ENCODE data around the gene COL1A2.

COL1A2 gene

GRCh38 chr7:94409200-94409948, 14.7 kb downstream of the COL1A2 start:
- DNase-seq (ENCODE audit: extremely low read depth in 1 of 2, low read depth in 1 of 2) = no peak

GRCh38 chr7:94410413-94411187, 15.9 kb downstream of the COL1A2 start:
- no peak for DNase-seq (ENCODE audit: extremely low read depth in 1 of 2, low read depth in 1 of 2)

GRCh38 chr7:94411188-94411466, 16.4 kb downstream of the COL1A2 start:
- no peak for DNase-seq (ENCODE audit: extremely low read depth in 1 of 2, low read depth in 1 of 2)

GRCh38 chr7:94412762-94413322, 18.1 kb downstream of the COL1A2 start:
- DNase-seq (ENCODE audit: extremely low read depth in 1 of 2, low read depth in 1 of 2) = no peak

GRCh38 chr7:94414481-94414880, 19.8 kb downstream of the COL1A2 start:
- DNase-seq (ENCODE audit: extremely low read depth in 1 of 2, low read depth in 1 of 2) = no peak

- DNase-seq (ENCODE audit: extremely low read depth in 1 of 2, low read depth in 1 of 2) = no peak
Measured at GRCh38 chr7:94414980-94415379, 20.3 kb downstream of the COL1A2 start.

GRCh38 chr7:94417306-94417705, 22.6 kb downstream of the COL1A2 start:
- DNase-seq (ENCODE audit: extremely low read depth in 1 of 2, low read depth in 1 of 2) = no peak

- no peak for DNase-seq (ENCODE audit: extremely low read depth in 1 of 2, low read depth in 1 of 2)
Measured at GRCh38 chr7:94417901-94418300, 23.2 kb downstream of the COL1A2 start.

GRCh38 chr7:94418851-94419250, 24.2 kb downstream of the COL1A2 start:
- DNase-seq (ENCODE audit: extremely low read depth in 1 of 2, low read depth in 1 of 2) = no peak

GRCh38 chr7:94420328-94420727, 25.6 kb downstream of the COL1A2 start:
- DNase-seq (ENCODE audit: extremely low read depth in 1 of 2, low read depth in 1 of 2) = no peak

GRCh38 chr7:94421681-94422080, 27.0 kb downstream of the COL1A2 start:
- DNase-seq (ENCODE audit: extremely low read depth in 1 of 2, low read depth in 1 of 2) = no peak

- no peak for DNase-seq (ENCODE audit: extremely low read depth in 1 of 2, low read depth in 1 of 2)
Measured at GRCh38 chr7:94422136-94422535, 27.4 kb downstream of the COL1A2 start.

GRCh38 chr7:94422827-94423460, 28.2 kb downstream of the COL1A2 start:
- DNase-seq (ENCODE audit: extremely low read depth in 1 of 2, low read depth in 1 of 2) = no peak

GRCh38 chr7:94423863-94424735, 29.4 kb downstream of the COL1A2 start:
- no peak for DNase-seq (ENCODE audit: extremely low read depth in 1 of 2, low read depth in 1 of 2)

GRCh38 chr7:94425546-94425945, 30.9 kb downstream of the COL1A2 start:
- DNase-seq (ENCODE audit: extremely low read depth in 1 of 2, low read depth in 1 of 2) = no peak

- no peak for DNase-seq (ENCODE audit: extremely low read depth in 1 of 2, low read depth in 1 of 2)
Measured at GRCh38 chr7:94426980-94427875, 32.5 kb downstream of the COL1A2 start.

- no peak for DNase-seq (ENCODE audit: extremely low read depth in 1 of 2, low read depth in 1 of 2)
Measured at GRCh38 chr7:94429153-94429552, 34.5 kb downstream of the COL1A2 start.

GRCh38 chr7:94431176-94431575, 36.5 kb downstream of the COL1A2 start:
- no peak for DNase-seq (ENCODE audit: extremely low read depth in 1 of 2, low read depth in 1 of 2)

GRCh38 chr7:94431619-94432280, 37.1 kb downstream of the COL1A2 start:
- no peak for DNase-seq (ENCODE audit: extremely low read depth in 1 of 2, low read depth in 1 of 2)
